HEK293 (cell line): Measurements from ENCODE around the gene ASIP.

ENCODE experiments used
- CTCF ChIA-PET: fragments of 350-600 bp; formaldehyde crosslinking; extraction: SDS; loops from one replicate; lab custom pipeline; 2021; ENCODE audit warnings: antibody characterized with exemption; lab: Yijun Ruan, JAX
- POLR2A ChIA-PET: fragments of 300-600 bp; formaldehyde crosslinking; extraction: SDS; loops from one replicate; lab custom pipeline; 2020; ENCODE audit warnings: antibody characterized with exemption, inconsistent platforms; lab: Yijun Ruan, JAX
- H3K27ac ChIP-seq: fragments of 200-500 bp; sonication (Bioruptor generic); 2 replicates; pipeline ENCODE4 v1.5.1; 2014; ENCODE audit warnings: low read depth, low read length, control low read depth, inconsistent platforms; ENCODE audit errors: extremely low read depth
- H3K36me3 ChIP-seq, 2 experiments: fragments of 200-500 bp in 1 of 2; sonication (Bioruptor generic) in 1 of 2; 1 replicate in 1 of 2; 2 replicates in 1 of 2; pipeline ENCODE4 v1.5.1; 2014 to 2017; ENCODE audit warnings: inconsistent platforms in 2 of 2, low read length in 2 of 2; ENCODE audit not compliant: control insufficient read depth in 2 of 2, insufficient read depth in 1 of 2
- H3K4me1 ChIP-seq: fragments of 200-500 bp; sonication (Bioruptor generic); 2 replicates; pipeline ENCODE4 v1.5.1; 2014; ENCODE audit warnings: mild to moderate bottlenecking, low read length, inconsistent platforms; ENCODE audit not compliant: control insufficient read depth, insufficient read depth
- H3K4me3 ChIP-seq: 2 replicates; pipeline ENCODE4 v1.5.1; 2011; ENCODE audit warnings: low read depth, mild to moderate bottlenecking, control low read depth, low read length, moderate library complexity
- H3K9me3 ChIP-seq: fragments of 200-500 bp; sonication (Bioruptor generic); 2 replicates; pipeline ENCODE4 v1.5.1; 2014; ENCODE audit warnings: low read depth, low read length, inconsistent platforms; ENCODE audit not compliant: control insufficient read depth, insufficient read depth
- GLI4 ChIP-seq: fragments of 450-650 bp; formaldehyde crosslinking; IDR thresholded peaks from 2 replicates; pipeline ENCODE4 v1.5.1; 2016; ENCODE audit warnings: missing biosample characterization, missing genetic modification characterization
- HOXC10 ChIP-seq: sonication (generic); formaldehyde crosslinking; IDR thresholded peaks from 2 replicates; pipeline ENCODE4 v1.8.1; 2023; ENCODE audit warnings: mild to moderate bottlenecking, missing genetic modification reagents
- INSM2 ChIP-seq: fragments of 450-650 bp; formaldehyde crosslinking; IDR thresholded peaks from 2 replicates; pipeline ENCODE4 v1.5.1; 2016; ENCODE audit warnings: missing biosample characterization, missing genetic modification characterization
- SCRT2 ChIP-seq: fragments of 450-650 bp; formaldehyde crosslinking; IDR thresholded peaks from 2 replicates; pipeline ENCODE4 v1.5.1; 2016; ENCODE audit warnings: missing biosample characterization, missing genetic modification characterization
- TRIM28 ChIP-seq: IDR thresholded peaks from 2 replicates; pipeline ENCODE4 v1.6.1; 2011; ENCODE audit warnings: low read length, control low read depth, borderline replicate concordance
- ZBTB21 ChIP-seq: fragments of 450-650 bp; formaldehyde crosslinking; IDR thresholded peaks from 2 replicates; pipeline ENCODE4 v1.5.1; 2017; ENCODE audit warnings: missing biosample characterization, missing genetic modification characterization
- ZBTB48 ChIP-seq: fragments of 450-650 bp; formaldehyde crosslinking; IDR thresholded peaks from 2 replicates; pipeline ENCODE4 v1.5.1; 2016; ENCODE audit warnings: missing biosample characterization, missing genetic modification characterization
- ZFP37 ChIP-seq: fragments of 450-650 bp; formaldehyde crosslinking; IDR thresholded peaks from 2 replicates; pipeline ENCODE4 v1.5.1; 2016; ENCODE audit warnings: missing biosample characterization, missing genetic modification characterization
- ZNF214 ChIP-seq: fragments of 450-650 bp; formaldehyde crosslinking; IDR thresholded peaks from 2 replicates; pipeline ENCODE4 v1.5.1; 2017; ENCODE audit warnings: missing biosample characterization, mild to moderate bottlenecking, missing genetic modification characterization, borderline replicate concordance
- ZNF26 ChIP-seq: fragments of 450-650 bp; formaldehyde crosslinking; IDR thresholded peaks from 2 replicates; pipeline ENCODE4 v1.5.1; 2016; ENCODE audit warnings: missing biosample characterization, missing genetic modification characterization
- ZNF280D ChIP-seq: fragments of 450-650 bp; formaldehyde crosslinking; IDR thresholded peaks from 2 replicates; pipeline ENCODE4 v1.5.1; 2016; ENCODE audit warnings: missing biosample characterization, missing genetic modification characterization
- ZNF302 ChIP-seq: fragments of 450-650 bp; formaldehyde crosslinking; IDR thresholded peaks from 2 replicates; pipeline ENCODE4 v1.5.1; 2016; ENCODE audit warnings: missing biosample characterization, missing genetic modification characterization, low read depth
- ZNF311 ChIP-seq: fragments of 450-650 bp; formaldehyde crosslinking; IDR thresholded peaks from 2 replicates; pipeline ENCODE4 v1.5.1; 2017; ENCODE audit warnings: missing biosample characterization, missing genetic modification characterization, borderline replicate concordance
- ZNF335 ChIP-seq: fragments of 450-650 bp; formaldehyde crosslinking; conservative IDR thresholded peaks from 2 replicates; pipeline ENCODE4 v1.5.1; 2016; ENCODE audit warnings: missing biosample characterization, missing genetic modification characterization
- ZNF354C ChIP-seq: fragments of 450-650 bp; formaldehyde crosslinking; IDR thresholded peaks from 2 replicates; pipeline ENCODE4 v1.5.1; 2016; ENCODE audit warnings: missing biosample characterization, missing genetic modification characterization, low read depth, borderline replicate concordance
- ZNF391 ChIP-seq: fragments of 450-650 bp; formaldehyde crosslinking; IDR thresholded peaks from 2 replicates; pipeline ENCODE4 v1.5.1; 2016; ENCODE audit warnings: low read depth, missing biosample characterization, missing genetic modification characterization, borderline replicate concordance
- ZNF623 ChIP-seq: fragments of 450-650 bp; formaldehyde crosslinking; IDR thresholded peaks from 2 replicates; pipeline ENCODE4 v1.5.1; 2016; ENCODE audit warnings: missing biosample characterization, missing genetic modification characterization
- ZNF624 ChIP-seq: fragments of 450-650 bp; formaldehyde crosslinking; IDR thresholded peaks from 2 replicates; pipeline ENCODE4 v1.5.1; 2017; ENCODE audit warnings: missing biosample characterization, missing genetic modification characterization
- ZNF777 ChIP-seq: fragments of 450-650 bp; formaldehyde crosslinking; IDR thresholded peaks from 2 replicates; pipeline ENCODE4 v1.5.1; 2017; ENCODE audit warnings: missing biosample characterization, missing genetic modification characterization, borderline replicate concordance
- ZNF792 ChIP-seq: fragments of 450-650 bp; formaldehyde crosslinking; IDR thresholded peaks from 2 replicates; pipeline ENCODE4 v1.5.1; 2016; ENCODE audit warnings: missing biosample characterization, missing genetic modification characterization
- ZSCAN23 ChIP-seq: fragments of 450-650 bp; formaldehyde crosslinking; IDR thresholded peaks from 2 replicates; pipeline ENCODE4 v1.5.1; 2016; ENCODE audit warnings: missing biosample characterization, missing genetic modification characterization
- ZSCAN30 ChIP-seq: fragments of 450-650 bp; IDR thresholded peaks from 2 replicates; pipeline ENCODE4 v1.5.1; 2018; ENCODE audit warnings: missing biosample characterization, mild to moderate bottlenecking, missing genetic modification characterization, moderate library complexity
- TF ChIP-seq, protein P1 (sequence below): fragments of 450-650 bp; formaldehyde crosslinking; IDR thresholded peaks from 2 replicates; pipeline ENCODE4 v1.5.1; 2017; ENCODE audit warnings: missing biosample characterization, missing genetic modification characterization
- TF ChIP-seq, protein P2 (sequence below): fragments of 450-650 bp; formaldehyde crosslinking; IDR thresholded peaks from 2 replicates; pipeline ENCODE4 v1.5.1; 2016; ENCODE audit warnings: missing biosample characterization, missing genetic modification characterization

Gene ASIP

GRCh38 chr20:34215711-34216381 is 25.4 kb upstream of the ASIP start (continued):
- TF ChIP-seq, protein P1, sequence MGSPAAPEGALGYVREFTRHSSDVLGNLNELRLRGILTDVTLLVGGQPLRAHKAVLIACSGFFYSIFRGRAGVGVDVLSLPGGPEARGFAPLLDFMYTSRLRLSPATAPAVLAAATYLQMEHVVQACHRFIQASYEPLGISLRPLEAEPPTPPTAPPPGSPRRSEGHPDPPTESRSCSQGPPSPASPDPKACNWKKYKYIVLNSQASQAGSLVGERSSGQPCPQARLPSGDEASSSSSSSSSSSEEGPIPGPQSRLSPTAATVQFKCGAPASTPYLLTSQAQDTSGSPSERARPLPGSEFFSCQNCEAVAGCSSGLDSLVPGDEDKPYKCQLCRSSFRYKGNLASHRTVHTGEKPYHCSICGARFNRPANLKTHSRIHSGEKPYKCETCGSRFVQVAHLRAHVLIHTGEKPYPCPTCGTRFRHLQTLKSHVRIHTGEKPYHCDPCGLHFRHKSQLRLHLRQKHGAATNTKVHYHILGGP (tag by site-specific recombination): no peak
- TF ChIP-seq ZNF792 (no peak), ZNF623 (tag by site-specific recombination) (no peak), ZNF311 (tag by site-specific recombination) (no peak), ZSCAN30 (tag by site-specific recombination) (peak; percentile 76)

DNA sequence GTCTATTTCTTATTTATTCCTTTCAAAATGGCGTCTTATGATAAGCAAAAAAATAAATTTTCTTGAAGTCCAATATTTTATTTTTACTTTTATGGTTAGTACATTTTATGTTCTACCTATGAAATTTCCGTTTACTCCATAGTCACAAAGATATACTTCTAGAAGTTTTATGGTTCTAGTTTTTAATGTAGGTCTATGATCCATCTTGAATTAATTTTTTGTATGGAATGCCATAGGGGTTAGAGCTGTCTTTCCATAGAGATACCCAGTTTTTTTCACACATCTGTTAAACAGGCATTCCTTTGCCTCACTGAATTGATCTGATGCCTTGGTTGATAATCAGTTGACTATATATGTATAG is 24.9 kb upstream of the ASIP start:
- TF ChIP-seq ZNF335 (tag by site-specific recombination) (peak; percentile 65; the same call in 1 of the 2 replicates), ZNF280D (tag by site-specific recombination) (no peak), ZFP37 (tag by site-specific recombination) (no peak), HOXC10 (CRISPR knock-in tag) (no peak), ZSCAN23 (tag by site-specific recombination) (no peak), ZBTB48 (no peak), INSM2 (tag by site-specific recombination) (no peak), ZNF777 (tag by site-specific recombination) (no peak), ZNF624 (tag by site-specific recombination) (no peak)
- TF ChIP-seq, all 188 proteins: peak for 1
- ChIA-PET CTCF (interaction anchor here (0.7 kb wide), 1 partner anchor 1482 kb away, joined by 3 read pairs; no protein-coding TSS in a partner anchor), POLR2A (no interaction called here)
- Histone ChIP-seq H3K4me3 (no peak overlapping the region), H3K9me3 (no peaks in the 10 kb centered on the region), H3K36me3 (no peaks in the 10 kb centered on the region), H3K4me1 (no peaks in the 10 kb centered on the region), H3K27ac (no peak overlapping the region)

- Histone ChIP-seq H3K9me3 (no peaks in the 10 kb centered on the region), H3K4me1 (no peaks in the 10 kb centered on the region), H3K4me3 (no peak overlapping the region), H3K36me3 (no peaks in the 10 kb centered on the region), H3K27ac (no peak overlapping the region)
- ChIA-PET POLR2A (interaction anchor here (0.6 kb wide), 1 partner anchor 55 kb away, joined by 5 read pairs; no protein-coding TSS in a partner anchor), CTCF (interaction anchor here (0.7 kb wide), 1 partner anchor 703 kb away, joined by 4 read pairs; no protein-coding TSS in a partner anchor)
- TF ChIP-seq ZNF302: no peak
- TF ChIP-seq TRIM28: no peak
- TF ChIP-seq, protein P2, sequence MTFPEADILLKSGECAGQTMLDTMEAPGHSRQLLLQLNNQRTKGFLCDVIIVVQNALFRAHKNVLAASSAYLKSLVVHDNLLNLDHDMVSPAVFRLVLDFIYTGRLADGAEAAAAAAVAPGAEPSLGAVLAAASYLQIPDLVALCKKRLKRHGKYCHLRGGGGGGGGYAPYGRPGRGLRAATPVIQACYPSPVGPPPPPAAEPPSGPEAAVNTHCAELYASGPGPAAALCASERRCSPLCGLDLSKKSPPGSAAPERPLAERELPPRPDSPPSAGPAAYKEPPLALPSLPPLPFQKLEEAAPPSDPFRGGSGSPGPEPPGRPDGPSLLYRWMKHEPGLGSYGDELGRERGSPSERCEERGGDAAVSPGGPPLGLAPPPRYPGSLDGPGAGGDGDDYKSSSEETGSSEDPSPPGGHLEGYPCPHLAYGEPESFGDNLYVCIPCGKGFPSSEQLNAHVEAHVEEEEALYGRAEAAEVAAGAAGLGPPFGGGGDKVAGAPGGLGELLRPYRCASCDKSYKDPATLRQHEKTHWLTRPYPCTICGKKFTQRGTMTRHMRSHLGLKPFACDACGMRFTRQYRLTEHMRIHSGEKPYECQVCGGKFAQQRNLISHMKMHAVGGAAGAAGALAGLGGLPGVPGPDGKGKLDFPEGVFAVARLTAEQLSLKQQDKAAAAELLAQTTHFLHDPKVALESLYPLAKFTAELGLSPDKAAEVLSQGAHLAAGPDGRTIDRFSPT (tag by site-specific recombination): no peak
- no peak for TF ChIP-seq GLI4 (tag by site-specific recombination)
- TF ChIP-seq ZFP37 (tag by site-specific recombination): no peak
- TF ChIP-seq ZNF26 (tag by site-specific recombination): no peak
- TF ChIP-seq ZNF214 (tag by site-specific recombination): no peak
- TF ChIP-seq ZNF354C (tag by site-specific recombination): no peak
- no peak for TF ChIP-seq ZNF623 (tag by site-specific recombination)
- no peak for TF ChIP-seq ZBTB21
- no peak for TF ChIP-seq ZNF391
- TF ChIP-seq SCRT2: no peak
Observed at GRCh38 chr20:34220561-34220960, 20.7 kb upstream of the ASIP start.
